Left ventricle myocardium inferior (tissue), 1 donor: Measurements from ENCODE around the gene PLEKHA6. TPM values are rescaled to one million over a fixed set of nuclear protein-coding genes. Genes with fewer than 3 reads are reported as not detected.

Source experiments
- DNase-seq: peaks from one replicate; pipeline ENCODE4 v3.0.0-alpha.2; 2020
- H3K27ac ChIP-seq: fragments of 200-600 bp; replicated peaks from 2 replicates; pipeline ENCODE4 v1.8.0; 2021
- H3K27me3 ChIP-seq: fragments of 200-600 bp; 2 replicates; pipeline ENCODE4 v1.8.0; 2021; ENCODE audit warnings: low read depth
- H3K36me3 ChIP-seq: fragments of 200-600 bp; 2 replicates; pipeline ENCODE4 v1.8.0; 2021
- H3K4me1 ChIP-seq: fragments of 200-600 bp; 2 replicates; pipeline ENCODE4 v1.8.0; 2021
- H3K4me3 ChIP-seq: fragments of 200-600 bp; 2 replicates; pipeline ENCODE4 v1.8.0; 2021; ENCODE audit warnings: mild to moderate bottlenecking, moderate library complexity
- H3K9me3 ChIP-seq: fragments of 200-600 bp; replicated peaks from 2 replicates; pipeline ENCODE4 v1.8.0; 2021
- intact Hi-C: fragments of 100-400 bp; cut with micrococcal nuclease; formaldehyde crosslinking; loops from one replicate; pipeline ENCODE4 v1.11.0; 2022
- total RNA-seq: library from RNA; stranded (reverse); fragmentation: NEBNext Ultra II Directional; extraction: Animal tissue kit (Norgen Biotek cat#: 25700); gene quantifications from one replicate; pipeline ENCODE4 v1.2.1, GENCODE V29; 2021
- TF ChIP-seq, protein P1 (sequence below): fragments of 200-600 bp; IDR thresholded peaks from 2 replicates; pipeline ENCODE4 v1.8.0; 2021; ENCODE audit warnings: antibody characterized with exemption, mild to moderate bottlenecking, borderline replicate concordance
- donor health status: DM: no; HTN: yes; CAD: no; lungs with severe emphysema.

Gene PLEKHA6
- total RNA-seq, 1 donor from 2014 or later, result 28.8 TPM

DNA sequence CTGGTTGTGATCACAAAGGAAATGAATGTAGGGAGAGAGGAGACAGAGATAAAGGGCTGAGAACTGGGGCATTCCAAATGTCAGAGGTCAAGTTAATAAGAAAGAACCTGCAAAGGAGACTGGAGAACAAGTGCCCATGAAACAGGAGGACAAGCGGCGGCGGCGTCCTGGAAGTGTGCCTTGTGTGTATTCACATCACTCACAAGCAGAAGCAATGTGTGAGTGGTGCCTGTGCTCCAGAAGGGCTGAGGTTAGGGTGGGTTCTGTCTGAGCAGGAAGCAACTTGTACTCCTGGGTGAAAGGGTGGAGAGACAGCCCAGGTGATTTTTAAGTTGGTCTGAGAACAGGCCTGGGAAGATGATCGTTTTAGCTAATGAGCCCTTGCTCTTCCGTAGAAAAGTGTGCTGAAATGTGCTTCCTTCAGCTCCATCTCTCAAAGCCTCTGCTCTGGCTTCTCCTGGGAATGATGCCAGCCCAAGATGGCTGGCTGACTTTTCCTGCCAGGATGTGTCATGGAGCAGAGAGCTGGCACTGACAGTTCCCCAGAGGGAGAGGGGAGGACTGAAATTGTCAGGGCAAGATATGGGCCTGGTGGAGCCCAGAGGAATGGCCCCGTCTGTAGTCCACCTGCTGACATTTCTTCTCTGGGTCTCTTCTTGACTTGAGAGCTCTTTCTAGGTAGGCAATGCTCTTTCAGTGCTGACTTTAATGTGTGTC lies 25.1 kb upstream of the PLEKHA6 start:
- Histone ChIP-seq H3K27ac (peak overlapping the region; percentile 14), H3K9me3 (no peaks in the 10 kb centered on the region), H3K27me3 (peaks cover 7% of the 10 kb centered on the region), H3K4me1 (peaks cover 9% of the 10 kb centered on the region), H3K36me3 (no peaks in the 10 kb centered on the region), H3K4me3 (no peak overlapping the region)
- TF ChIP-seq, protein P1, sequence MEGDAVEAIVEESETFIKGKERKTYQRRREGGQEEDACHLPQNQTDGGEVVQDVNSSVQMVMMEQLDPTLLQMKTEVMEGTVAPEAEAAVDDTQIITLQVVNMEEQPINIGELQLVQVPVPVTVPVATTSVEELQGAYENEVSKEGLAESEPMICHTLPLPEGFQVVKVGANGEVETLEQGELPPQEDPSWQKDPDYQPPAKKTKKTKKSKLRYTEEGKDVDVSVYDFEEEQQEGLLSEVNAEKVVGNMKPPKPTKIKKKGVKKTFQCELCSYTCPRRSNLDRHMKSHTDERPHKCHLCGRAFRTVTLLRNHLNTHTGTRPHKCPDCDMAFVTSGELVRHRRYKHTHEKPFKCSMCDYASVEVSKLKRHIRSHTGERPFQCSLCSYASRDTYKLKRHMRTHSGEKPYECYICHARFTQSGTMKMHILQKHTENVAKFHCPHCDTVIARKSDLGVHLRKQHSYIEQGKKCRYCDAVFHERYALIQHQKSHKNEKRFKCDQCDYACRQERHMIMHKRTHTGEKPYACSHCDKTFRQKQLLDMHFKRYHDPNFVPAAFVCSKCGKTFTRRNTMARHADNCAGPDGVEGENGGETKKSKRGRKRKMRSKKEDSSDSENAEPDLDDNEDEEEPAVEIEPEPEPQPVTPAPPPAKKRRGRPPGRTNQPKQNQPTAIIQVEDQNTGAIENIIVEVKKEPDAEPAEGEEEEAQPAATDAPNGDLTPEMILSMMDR, result no peak
- DNase-seq, result peak; percentile 38
- intact Hi-C loops, result no loop called here

DNA sequence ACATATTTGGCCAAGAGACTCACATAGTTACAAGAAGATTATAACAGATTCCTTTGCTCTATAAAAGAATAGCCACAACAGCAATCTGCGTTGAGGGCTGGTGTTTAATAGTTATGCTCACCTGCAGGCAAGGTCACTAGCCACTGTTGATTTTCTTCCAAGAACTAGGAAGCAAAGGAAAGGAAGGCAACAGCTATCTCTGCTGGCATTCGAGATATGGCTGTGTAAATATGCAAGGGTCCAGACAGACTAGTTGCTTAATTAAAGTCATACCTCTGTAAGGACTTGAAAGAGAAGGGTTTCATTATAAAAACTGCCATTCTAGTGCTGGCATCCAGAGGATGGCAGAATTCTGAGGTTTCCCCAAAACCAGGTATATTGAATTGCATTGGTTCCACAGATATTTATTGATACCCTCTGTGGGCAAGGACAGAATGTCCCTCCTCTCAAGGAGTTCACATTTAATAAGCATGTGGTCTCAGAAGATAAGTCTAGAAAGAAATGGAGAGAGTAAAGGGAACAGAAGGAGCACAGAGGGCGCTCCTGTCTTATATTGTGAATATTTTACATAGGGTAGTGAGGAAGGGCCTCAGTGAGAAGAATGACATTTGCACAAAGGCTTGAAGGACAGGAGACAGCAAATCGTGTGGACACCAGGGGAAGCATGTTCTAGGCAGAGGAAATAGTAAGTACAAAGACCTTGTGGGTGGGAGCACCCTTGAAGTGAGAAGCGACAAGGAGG lies 23.6 kb upstream of the PLEKHA6 start:
- H3K27ac ChIP-seq, result no peak overlapping the region
- no peaks in the 10 kb centered on the region for H3K9me3 ChIP-seq
- intact Hi-C loops, result no loop called here
- no peaks in the 10 kb centered on the region for H3K36me3 ChIP-seq
- H3K4me3 ChIP-seq, result no peak overlapping the region
- DNase-seq, result no peak
- peaks cover 14% of the 10 kb centered on the region for H3K27me3 ChIP-seq
- peaks cover 12% of the 10 kb centered on the region for H3K4me1 ChIP-seq
- TF ChIP-seq, protein P1, result no peak

DNA sequence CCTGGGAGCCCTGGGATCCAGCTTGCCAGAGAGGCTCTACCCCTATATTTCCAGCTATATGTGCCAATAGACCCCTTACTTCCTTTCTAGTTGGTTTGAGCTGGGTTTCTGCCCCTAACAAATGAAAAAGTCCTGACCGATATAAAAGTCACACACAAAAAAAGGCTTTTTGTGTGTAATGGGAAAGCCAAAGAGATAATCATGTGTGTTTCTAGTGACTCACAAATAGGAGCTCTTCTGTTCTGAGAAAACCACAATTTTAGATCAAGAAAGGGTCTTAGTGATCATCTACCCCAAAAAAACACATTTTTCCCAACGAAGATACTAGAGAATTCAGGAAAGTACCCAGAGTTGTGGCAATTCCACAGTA lies 23.0 kb upstream of the PLEKHA6 start:
- Histone ChIP-seq H3K4me3 (no peak overlapping the region), H3K27me3 (peaks cover 20% of the 10 kb centered on the region), H3K4me1 (peaks cover 19% of the 10 kb centered on the region), H3K36me3 (no peaks in the 10 kb centered on the region), H3K9me3 (no peaks in the 10 kb centered on the region), H3K27ac (no peak overlapping the region)
- intact Hi-C loops, result no loop called here
- TF ChIP-seq, protein P1, result no peak
- no peak for DNase-seq

DNA sequence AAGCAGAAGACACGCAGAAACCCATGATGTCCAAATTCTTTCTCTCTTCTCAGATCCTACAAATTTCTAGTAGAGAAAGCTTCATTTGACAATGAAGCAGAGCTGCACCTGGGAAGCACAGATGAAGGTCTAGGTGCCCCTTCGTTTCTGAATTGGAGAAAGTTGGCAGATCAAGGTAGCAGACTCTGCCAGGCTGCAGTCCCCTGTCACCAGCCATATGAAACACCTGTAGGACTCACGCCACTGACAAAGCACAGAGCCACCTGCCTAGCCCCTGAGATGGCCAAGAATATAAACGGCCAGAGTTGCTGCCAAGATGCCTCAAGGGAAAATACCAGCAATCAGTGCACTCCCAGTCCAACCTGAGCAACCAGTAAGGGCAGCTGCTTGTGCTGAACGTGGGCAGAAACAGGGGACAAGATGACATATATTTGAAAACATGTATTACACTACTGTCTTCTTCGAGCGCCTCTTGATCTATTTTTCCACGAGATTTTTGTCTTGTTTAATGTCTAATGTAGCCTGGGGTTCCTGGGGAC lies 20.6 kb upstream of the PLEKHA6 start:
- no peaks in the 10 kb centered on the region for H3K9me3 ChIP-seq
- peaks cover 43% of the 10 kb centered on the region for H3K27me3 ChIP-seq
- H3K36me3 ChIP-seq, result no peaks in the 10 kb centered on the region
- no peak overlapping the region for H3K27ac ChIP-seq
- intact Hi-C loops, result no loop called here
- peaks cover 25% of the 10 kb centered on the region for H3K4me1 ChIP-seq
- no peak overlapping the region for H3K4me3 ChIP-seq
- DNase-seq, result no peak
- TF ChIP-seq, protein P1, result no peak

DNA sequence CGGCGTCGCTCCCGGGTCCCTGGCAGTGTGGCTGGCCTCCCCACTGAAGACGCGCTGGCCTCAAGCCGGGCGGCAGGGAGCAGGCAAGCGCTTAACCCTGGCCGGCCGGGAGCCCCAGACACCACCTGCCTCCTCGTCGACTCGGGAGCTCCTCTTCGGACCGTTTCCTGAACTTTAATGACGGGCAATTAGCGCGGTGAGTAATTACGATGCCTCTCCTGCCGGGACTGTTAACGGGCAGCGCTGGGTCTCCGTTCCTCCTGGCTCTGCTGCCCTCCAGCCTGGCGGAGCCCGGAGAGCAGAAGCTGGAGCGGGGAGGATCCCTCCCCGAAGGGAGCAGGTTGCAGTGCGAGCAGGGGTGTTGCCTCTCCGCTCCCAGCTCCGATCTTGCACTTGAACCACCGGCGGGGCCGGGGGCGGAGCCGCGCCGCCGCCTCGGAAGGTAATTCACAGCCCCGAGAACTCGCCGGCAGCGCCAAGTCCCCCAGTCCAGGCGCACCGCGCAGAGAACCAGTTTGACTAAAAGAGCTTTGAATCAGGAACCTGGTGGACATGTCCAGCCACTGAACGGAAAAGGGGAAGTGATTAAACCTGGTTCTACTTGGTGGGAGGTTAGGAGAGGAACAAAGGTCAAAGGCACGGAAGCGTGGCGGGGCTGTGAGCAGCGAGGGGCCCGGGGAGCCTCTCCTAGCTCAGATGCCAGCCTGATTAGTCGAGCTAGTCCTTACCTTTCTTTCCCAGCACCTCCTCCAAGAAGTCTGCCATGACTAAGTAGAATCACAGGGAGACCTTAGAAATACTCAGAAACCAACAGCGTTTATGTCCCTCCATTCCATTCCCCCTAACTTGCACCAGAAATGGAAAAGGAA lies 18.3 kb upstream of the PLEKHA6 start:
- peaks cover 17% of the 10 kb centered on the region for H3K4me1 ChIP-seq
- peaks cover 65% of the 10 kb centered on the region for H3K27me3 ChIP-seq
- TF ChIP-seq, protein P1, result no peak
- intact Hi-C loops, result no loop called here
- DNase-seq, result peak; percentile 19
- peak overlapping the region; percentile 70 for H3K4me3 ChIP-seq
- H3K36me3 ChIP-seq, result no peaks in the 10 kb centered on the region
- H3K9me3 ChIP-seq, result no peaks in the 10 kb centered on the region
- no peak overlapping the region for H3K27ac ChIP-seq
